ENCODE results near the gene GGA2. TPM values are rescaled to one million over a fixed set of nuclear protein-coding genes. Genes with fewer than 3 reads are reported as not detected.

Gene GGA2
- total and polyA plus RNA-seq, 8 donors: 125 to 163 (median 142) TPM

DNA sequence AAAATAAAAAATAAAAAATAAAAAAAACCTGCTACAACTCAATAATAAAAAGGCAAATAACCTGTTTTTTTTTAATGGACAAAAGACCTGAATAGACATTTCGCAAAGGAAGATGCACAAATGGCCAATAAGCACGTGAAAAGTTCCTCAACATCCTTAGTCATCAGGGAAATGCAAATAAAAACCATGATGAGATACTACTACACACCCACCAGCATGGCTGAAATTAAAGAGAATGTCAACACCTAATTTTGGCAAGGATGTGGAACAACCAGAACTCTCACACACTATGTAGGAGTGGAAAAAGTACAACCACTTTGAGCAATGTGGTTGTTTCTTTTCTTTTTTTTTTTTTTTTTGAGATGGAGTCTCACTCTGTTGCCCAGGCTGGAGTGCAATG is 81.9 kb downstream of the GGA2 start:
- Histone ChIP-seq H3K4me1 (peaks cover 13 to 18% of the 10 kb centered on the region in 2 donors), H3K4me3 (no peak overlapping the region), H3K9me3 (no peaks in the 10 kb centered on the region), H3K36me3 (peaks cover 0 to 47% of the 10 kb centered on the region in 2 donors), H3K27me3 (no peaks in the 10 kb centered on the region), H3K27ac (no peak overlapping the region)
- TF ChIP-seq, protein P1, sequence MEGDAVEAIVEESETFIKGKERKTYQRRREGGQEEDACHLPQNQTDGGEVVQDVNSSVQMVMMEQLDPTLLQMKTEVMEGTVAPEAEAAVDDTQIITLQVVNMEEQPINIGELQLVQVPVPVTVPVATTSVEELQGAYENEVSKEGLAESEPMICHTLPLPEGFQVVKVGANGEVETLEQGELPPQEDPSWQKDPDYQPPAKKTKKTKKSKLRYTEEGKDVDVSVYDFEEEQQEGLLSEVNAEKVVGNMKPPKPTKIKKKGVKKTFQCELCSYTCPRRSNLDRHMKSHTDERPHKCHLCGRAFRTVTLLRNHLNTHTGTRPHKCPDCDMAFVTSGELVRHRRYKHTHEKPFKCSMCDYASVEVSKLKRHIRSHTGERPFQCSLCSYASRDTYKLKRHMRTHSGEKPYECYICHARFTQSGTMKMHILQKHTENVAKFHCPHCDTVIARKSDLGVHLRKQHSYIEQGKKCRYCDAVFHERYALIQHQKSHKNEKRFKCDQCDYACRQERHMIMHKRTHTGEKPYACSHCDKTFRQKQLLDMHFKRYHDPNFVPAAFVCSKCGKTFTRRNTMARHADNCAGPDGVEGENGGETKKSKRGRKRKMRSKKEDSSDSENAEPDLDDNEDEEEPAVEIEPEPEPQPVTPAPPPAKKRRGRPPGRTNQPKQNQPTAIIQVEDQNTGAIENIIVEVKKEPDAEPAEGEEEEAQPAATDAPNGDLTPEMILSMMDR (IDR thresholded peaks at IDR 0.05): no peak
- intact Hi-C loops (cut with DNase I): no loop called here
- ATAC-seq (no peak), DNase-seq (no peak)

DNA sequence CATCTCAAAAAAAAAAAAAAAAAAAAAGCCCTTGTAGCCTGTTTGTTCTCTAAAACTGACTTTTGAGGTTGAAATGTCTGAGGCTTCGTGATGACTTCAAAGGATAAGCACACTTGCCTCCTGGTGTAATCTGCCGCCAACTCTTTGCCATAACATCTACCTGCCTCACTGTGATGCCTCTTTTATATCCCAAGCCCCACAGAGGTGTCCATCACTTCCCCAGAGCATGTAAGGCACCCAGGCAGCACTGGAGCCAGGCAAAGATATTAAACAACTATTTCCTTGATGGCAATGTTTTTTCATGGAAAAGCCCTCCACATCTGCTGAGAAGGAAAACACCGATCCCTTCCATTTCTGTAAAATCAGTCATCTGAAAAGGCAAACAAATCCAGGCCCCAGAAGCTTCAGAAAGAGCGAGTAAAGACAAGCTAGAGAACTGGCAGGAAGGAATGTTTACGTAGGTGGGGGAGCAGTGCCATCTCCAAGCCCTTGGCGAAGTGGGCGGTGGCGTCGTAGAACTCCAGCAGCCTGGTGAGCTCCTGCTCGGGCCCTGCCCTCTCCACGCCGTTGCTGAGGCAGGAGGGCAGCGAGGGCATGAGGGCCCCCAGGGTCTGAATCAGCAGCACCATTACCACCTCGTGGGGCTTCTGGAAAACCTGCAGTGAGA is 85.9 kb downstream of the GGA2 start:
- H3K36me3 ChIP-seq: peaks cover 0 to 10% of the 10 kb centered on the region in 2 donors
- H3K27ac ChIP-seq: peak overlapping the region; percentile 77 to 86
- intact Hi-C loops (cut with DNase I): no loop called here
- no peak overlapping the region for H3K4me3 ChIP-seq
- ATAC-seq (peak; percentile 79), DNase-seq (peak in 2 of 4 donors; percentile 56 to 83)
- TF ChIP-seq, protein P1 (IDR thresholded peaks at IDR 0.05): no peak
- no peaks in the 10 kb centered on the region for H3K9me3 ChIP-seq
- peaks cover 15 to 27% of the 10 kb centered on the region in 2 donors for H3K4me1 ChIP-seq
- H3K27me3 ChIP-seq: no peaks in the 10 kb centered on the region

DNA sequence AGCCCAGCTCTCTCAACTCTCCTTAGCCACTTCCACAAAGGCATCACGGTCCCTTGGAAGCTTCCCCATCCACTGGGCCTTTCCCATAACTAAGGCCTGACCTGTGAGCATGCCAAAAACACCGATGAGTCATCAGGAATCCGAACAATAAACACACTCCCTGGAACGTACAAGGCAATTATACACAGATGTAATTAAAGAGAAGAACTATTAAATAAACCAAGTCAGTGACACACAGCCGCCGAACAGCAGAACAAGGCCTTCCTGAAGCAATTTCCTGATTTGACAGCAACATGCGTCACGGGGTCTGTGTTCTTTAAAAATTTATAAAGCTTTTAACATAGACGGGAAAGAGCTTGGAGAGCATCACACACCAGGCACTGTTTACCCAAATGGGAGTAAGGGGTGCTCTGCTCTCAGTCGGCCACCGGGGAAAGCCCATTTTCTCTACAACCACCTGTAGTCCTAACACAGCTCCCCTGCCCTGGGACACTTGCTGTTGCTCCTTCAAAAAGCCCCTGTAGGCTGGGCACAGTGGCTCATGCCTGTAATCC is 86.7 kb downstream of the GGA2 start:
- H3K9me3 ChIP-seq: no peaks in the 10 kb centered on the region
- H3K4me1 ChIP-seq: peaks cover 15 to 27% of the 10 kb centered on the region in 2 donors
- ATAC-seq: peak; percentile 91
- H3K27ac ChIP-seq: peak overlapping the region; percentile 77 to 86
- TF ChIP-seq, protein P1 (IDR thresholded peaks at IDR 0.05): no peak
- peaks cover 0 to 5% of the 10 kb centered on the region in 2 donors for H3K36me3 ChIP-seq
- intact Hi-C loops (cut with DNase I): no loop called here
- H3K4me3 ChIP-seq: no peak overlapping the region
- H3K27me3 ChIP-seq: no peaks in the 10 kb centered on the region
- DNase-seq: peak in 2 of 4 donors; percentile 26 to 77

DNA sequence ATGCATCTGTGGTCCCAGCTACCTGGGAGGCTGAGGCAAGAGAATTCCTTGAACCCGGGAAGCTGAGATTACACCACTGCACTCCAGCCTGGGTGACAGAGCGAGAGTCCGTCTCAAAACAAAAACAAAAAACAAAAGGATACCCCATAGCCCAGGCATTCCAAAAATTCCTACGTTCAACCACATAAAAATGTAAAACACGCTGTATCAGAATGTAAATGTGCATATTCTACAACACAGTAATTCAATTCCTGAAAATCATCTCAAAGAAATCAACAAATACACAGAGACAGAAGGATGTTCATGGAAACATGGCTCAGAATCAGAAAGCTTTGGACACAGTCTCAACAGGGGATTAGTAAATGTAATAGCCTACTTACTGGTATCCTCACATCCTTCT is 90.3 kb downstream of the GGA2 start:
- no peak for DNase-seq
- Histone ChIP-seq H3K4me3 (no peak overlapping the region), H3K27me3 (no peaks in the 10 kb centered on the region), H3K9me3 (no peaks in the 10 kb centered on the region), H3K27ac (no peak overlapping the region), H3K4me1 (peaks cover 15 to 24% of the 10 kb centered on the region in 2 donors), H3K36me3 (peaks cover 0 to 36% of the 10 kb centered on the region in 2 donors)
- TF ChIP-seq, protein P1 (IDR thresholded peaks at IDR 0.05): no peak
- ATAC-seq: no peak
- intact Hi-C loops (cut with DNase I): no loop called here

DNA sequence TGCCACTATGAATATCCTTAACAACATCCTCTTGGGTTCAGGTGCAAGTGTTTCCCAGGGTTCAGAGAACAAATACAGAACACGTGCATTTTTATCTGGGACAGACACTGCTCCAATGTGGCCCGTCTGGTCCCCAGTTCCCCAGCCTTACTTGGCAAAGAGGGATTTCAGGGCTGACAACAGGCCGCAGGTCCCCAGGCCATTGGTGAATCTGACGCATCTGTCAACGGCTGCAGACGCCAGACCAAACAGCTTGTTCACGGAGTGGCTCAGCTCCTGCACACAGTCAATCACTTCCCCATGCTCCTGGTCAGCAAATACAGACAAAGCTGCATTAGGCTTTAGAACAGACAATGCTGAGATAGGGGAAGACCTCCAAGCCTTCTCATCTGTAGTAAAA is 93.5 kb downstream of the GGA2 start:
- no peaks in the 10 kb centered on the region for H3K9me3 ChIP-seq
- intact Hi-C loops (cut with DNase I): no loop called here
- TF ChIP-seq, protein P1 (IDR thresholded peaks at IDR 0.05): no peak
- no peak overlapping the region for H3K4me3 ChIP-seq
- no peaks in the 10 kb centered on the region for H3K4me1 ChIP-seq
- H3K27me3 ChIP-seq: no peaks in the 10 kb centered on the region
- no peak overlapping the region for H3K27ac ChIP-seq
- ATAC-seq: no peak
- DNase-seq: no peak
- peaks cover 0 to 68% of the 10 kb centered on the region in 2 donors for H3K36me3 ChIP-seq
